GM10248 (cell line): ENCODE measurements around the gene REEP1.

ENCODE experiments used
- CTCF ChIA-PET: fragments of 300-600 bp; sonication (Branson Sonifier 250); formaldehyde crosslinking; extraction: SDS; loops from one replicate; lab custom pipeline; 2021; ENCODE audit warnings: antibody characterized with exemption; lab: Yijun Ruan, JAX
- POLR2A ChIA-PET: fragments of 350-650 bp; sonication (Branson Sonifier 250); formaldehyde crosslinking; extraction: SDS; loops from one replicate; lab custom pipeline; 2020; ENCODE audit warnings: antibody characterized with exemption; lab: Yijun Ruan, JAX
- DNase-seq: peaks from one replicate; pipeline ENCODE4 v3.0.0; 2012; ENCODE audit errors: extremely low spot score
- CTCF ChIP-seq: IDR thresholded peaks from 2 replicates; pipeline ENCODE4 v1.5.1; 2012; ENCODE audit warnings: mild to moderate bottlenecking, low read depth; ENCODE audit errors: extremely low read depth, missing control alignments, control extremely low read depth

Gene REEP1

GRCh38 chr2:86311879-86312278 lies 25.5 kb downstream of the REEP1 start:
- no peak for TF ChIP-seq CTCF
- ChIA-PET CTCF (interaction anchor here (0.7 to 1.6 kb wide), 2 partner anchors 32 to 91 kb away, joined by 3 read pairs; no protein-coding TSS in a partner anchor), POLR2A (no interaction called here)
- no peak for DNase-seq

- CTCF ChIA-PET: interaction anchor here (1.4 to 2.1 kb wide), 2 partner anchors 40 to 89 kb away, joined by 3 to 13 read pairs; no protein-coding TSS in a partner anchor
- POLR2A ChIA-PET: no interaction called here
- no peak for DNase-seq
- no peak for TF ChIP-seq CTCF
Measured at GRCh38 chr2:86309966-86310365, 27.5 kb downstream of the REEP1 start.

GRCh38 chr2:86308984-86309695 lies 28.3 kb downstream of the REEP1 start:
- no peak for TF ChIP-seq CTCF
- DNase-seq: no peak
- CTCF ChIA-PET: interaction anchor here (1.3 to 2.1 kb wide), 3 partner anchors 10 to 88 kb away, joined by 3 to 13 read pairs (median 3); no protein-coding TSS in a partner anchor
- POLR2A ChIA-PET: no interaction called here

DNA sequence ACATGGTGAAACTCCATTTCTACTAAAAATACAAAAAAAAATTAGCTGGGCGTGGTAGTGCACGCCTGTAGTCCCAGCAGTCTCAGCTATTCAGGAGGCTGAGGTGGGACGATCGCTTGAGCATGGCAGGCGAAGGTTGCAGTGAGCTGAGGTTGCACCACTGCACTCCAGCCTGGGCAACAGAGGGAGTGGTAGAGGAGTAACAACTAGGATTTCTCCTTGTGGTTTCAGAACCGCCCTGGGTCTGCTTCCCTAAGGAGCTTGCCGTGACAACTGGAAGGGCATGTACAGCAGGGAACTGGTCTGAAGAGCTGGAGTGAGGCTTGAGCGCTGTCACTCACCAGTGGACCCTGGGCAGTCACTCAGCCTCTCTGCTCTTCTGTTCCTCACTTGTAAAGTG lies 29.1 kb downstream of the REEP1 start:
- ChIA-PET CTCF (interaction anchor here (1.3 to 2.1 kb wide), 3 partner anchors 9 to 88 kb away, joined by 3 to 13 read pairs (median 3); no protein-coding TSS in a partner anchor), POLR2A (no interaction called here)
- TF ChIP-seq CTCF: no peak
- DNase-seq: no peak

- DNase-seq: no peak
- POLR2A ChIA-PET: no interaction called here
- CTCF ChIA-PET: interaction anchor here (0.6 kb wide), 1 partner anchor 21 kb away, joined by 3 read pairs; no protein-coding TSS in a partner anchor
- no peak for TF ChIP-seq CTCF
Measured at GRCh38 chr2:86307431-86307830, 30.0 kb downstream of the REEP1 start.

GRCh38 chr2:86305915-86306254 lies 31.5 kb downstream of the REEP1 start:
- TF ChIP-seq CTCF: no peak
- no peak for DNase-seq
- CTCF ChIA-PET: interaction anchor here (1.0 to 2.1 kb wide), 2 partner anchors 9 to 85 kb away, joined by 4 to 7 read pairs; no protein-coding TSS in a partner anchor
- POLR2A ChIA-PET: no interaction called here
